Measurements from ENCODE around the gene RNF10. TPM values are rescaled to one million over a fixed set of nuclear protein-coding genes. Genes with fewer than 3 reads are reported as not detected.
A peak's percentile ranks its signal among the peaks of the same experiment; 100 is the strongest.

Gene RNF10
- total RNA-seq, 4 donors from 2014 or later: 152 to 282 (median 247) TPM

DNA sequence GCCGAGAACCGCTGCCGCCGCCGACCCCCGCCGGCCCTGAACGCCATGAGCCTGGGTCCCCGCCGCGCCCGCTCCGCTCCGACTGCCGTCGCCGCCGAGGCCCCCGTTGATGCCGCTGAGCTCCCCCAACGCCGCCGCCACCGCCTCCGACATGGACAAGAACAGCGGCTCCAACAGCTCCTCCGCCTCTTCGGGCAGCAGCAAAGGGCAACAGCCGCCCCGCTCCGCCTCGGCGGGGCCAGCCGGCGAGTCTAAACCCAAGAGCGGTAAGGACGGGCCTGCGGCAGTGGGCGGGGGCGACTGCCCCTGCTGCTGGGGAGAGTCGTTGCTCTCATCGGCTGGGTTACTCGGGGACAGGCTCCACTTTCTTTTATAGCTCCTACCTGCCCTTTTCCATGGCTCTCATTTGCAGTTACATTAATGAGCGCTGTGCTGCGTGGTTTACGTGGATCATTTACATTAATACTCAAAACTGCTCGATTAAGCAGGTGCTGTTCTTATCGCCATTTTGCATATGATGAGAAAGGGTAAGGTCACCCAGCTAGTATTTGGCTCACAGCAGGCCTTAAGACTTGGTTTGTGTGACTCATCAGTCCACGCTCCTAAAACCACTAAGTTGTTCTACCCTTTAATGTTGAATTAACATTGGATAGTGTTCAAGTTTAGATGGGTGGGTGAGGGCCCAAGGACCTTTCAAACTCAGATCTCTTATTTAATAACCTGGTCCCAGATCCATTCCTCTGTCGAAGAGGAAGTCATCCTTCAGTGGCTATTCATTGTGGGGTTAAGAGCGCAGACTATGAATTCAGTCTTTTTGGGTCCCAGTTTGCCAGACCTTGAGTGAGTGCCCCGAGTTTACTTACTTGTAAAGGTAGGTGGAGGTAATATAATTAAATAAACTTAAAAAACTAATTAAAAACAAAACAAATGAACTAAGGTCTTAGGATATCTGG lies 823 bp downstream of the RNF10 start:
- intact Hi-C loops (cut with DNase I; ENCODE audit: low total_unique reads): loop anchor here (5.0 to 10.0 kb wide), 2 partner anchors 47 to 870 kb away; partner anchors contain the start of genes POP5 and RNF34
- Histone ChIP-seq H3K4me1 (peaks cover 44 to 45% of the 10 kb centered on the region in 2 donors), H3K27ac (peak overlapping the region; percentile 92 to 99 (median 97)), H3K9me3 (no peaks in the 10 kb centered on the region), H3K36me3 (no peaks in the 10 kb centered on the region), H3K4me3 (peak overlapping the region; percentile 68 to 89 (median 83)), H3K27me3 (no peaks in the 10 kb centered on the region)
- in situ Hi-C loops (cut with MboI; ENCODE audit: low sequenced_read_pairs in 4 of 4): no loop called here
- peak; percentile 42 to 61 for ATAC-seq
- TF ChIP-seq, protein P1, sequence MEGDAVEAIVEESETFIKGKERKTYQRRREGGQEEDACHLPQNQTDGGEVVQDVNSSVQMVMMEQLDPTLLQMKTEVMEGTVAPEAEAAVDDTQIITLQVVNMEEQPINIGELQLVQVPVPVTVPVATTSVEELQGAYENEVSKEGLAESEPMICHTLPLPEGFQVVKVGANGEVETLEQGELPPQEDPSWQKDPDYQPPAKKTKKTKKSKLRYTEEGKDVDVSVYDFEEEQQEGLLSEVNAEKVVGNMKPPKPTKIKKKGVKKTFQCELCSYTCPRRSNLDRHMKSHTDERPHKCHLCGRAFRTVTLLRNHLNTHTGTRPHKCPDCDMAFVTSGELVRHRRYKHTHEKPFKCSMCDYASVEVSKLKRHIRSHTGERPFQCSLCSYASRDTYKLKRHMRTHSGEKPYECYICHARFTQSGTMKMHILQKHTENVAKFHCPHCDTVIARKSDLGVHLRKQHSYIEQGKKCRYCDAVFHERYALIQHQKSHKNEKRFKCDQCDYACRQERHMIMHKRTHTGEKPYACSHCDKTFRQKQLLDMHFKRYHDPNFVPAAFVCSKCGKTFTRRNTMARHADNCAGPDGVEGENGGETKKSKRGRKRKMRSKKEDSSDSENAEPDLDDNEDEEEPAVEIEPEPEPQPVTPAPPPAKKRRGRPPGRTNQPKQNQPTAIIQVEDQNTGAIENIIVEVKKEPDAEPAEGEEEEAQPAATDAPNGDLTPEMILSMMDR (IDR thresholded peaks at IDR 0.05 in 4 of 5, conservative IDR thresholded peaks at IDR 0.05 in 1 of 5): no peak
- TF ChIP-seq POLR2A (IDR thresholded peaks at IDR 0.05): peak in 1 of 2 donors; percentile 12
- peak in 1 of 2 donors; percentile 41 for DNase-seq

DNA sequence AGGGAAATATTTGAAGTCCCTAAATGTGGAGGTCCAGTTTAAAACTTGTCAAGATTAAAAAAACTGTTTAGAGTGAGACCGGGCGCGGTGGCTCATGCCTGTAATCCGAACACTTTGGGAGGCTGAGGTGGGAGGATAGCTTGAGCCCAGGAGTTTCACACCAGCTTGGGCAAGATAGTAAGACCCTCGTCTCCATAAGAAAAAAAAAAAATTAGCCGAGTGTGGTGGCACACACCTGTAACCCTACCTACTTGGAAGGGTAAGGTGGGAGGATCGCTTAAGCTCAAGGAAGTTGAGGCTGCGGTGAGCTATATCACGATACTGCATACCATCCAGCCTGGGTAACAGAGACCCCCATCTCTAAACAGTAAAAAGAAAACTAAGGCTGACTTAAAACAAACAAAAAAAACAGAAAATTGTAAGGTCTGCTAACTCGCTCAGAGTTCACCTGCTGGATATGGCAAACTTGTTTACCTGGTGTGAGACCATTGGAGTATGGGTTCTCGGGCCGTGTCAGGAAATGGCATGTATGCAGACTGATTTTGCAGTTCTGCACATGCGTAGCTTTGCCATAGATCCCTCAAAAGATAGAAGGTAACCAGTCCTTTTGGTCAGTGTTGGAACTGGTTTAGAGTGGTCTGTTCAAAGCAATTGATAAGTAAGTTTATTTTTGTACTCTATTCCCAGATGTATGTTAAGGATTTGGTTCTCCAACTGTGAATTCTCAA lies 2.1 kb downstream of the RNF10 start:
- TF ChIP-seq, protein P1 (IDR thresholded peaks at IDR 0.05 in 4 of 5, conservative IDR thresholded peaks at IDR 0.05 in 1 of 5): no peak
- no peak for TF ChIP-seq POLR2A (IDR thresholded peaks at IDR 0.05)
- Histone ChIP-seq H3K9me3 (no peaks in the 10 kb centered on the region), H3K4me3 (peak overlapping the region; percentile 68 to 89 (median 83)), H3K27ac (peak overlapping the region; percentile 92 to 99 (median 97)), H3K36me3 (no peaks in the 10 kb centered on the region), H3K27me3 (no peaks in the 10 kb centered on the region), H3K4me1 (peaks cover 56 to 58% of the 10 kb centered on the region in 2 donors)
- intact Hi-C loops (cut with DNase I; ENCODE audit: low total_unique reads): loop anchor here (5.0 to 10.0 kb wide), 2 partner anchors 46 to 869 kb away; partner anchors contain the start of genes POP5 and RNF34
- in situ Hi-C loops (cut with MboI; ENCODE audit: low sequenced_read_pairs in 4 of 4): no loop called here
- no peak for DNase-seq
- no peak for ATAC-seq

DNA sequence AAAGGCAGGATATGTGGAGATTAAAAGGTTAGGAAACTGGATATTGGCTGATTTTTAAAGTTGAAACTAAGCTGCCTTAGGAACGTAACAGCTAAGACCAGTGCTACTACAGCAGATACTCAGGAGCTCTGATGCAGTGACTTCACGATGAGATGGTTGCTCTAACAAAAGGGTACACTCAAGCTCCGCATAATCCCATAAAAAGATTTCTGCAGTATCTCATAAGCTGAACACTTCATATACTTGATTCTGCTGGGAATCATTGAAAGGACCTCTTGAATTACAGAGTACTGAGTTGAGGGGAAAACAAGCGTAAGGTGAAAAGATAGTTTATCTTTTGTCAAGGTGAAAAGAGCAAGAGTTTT lies 3.7 kb downstream of the RNF10 start:
- Histone ChIP-seq H3K4me3 (peak overlapping the region; percentile 68 to 89 (median 83)), H3K4me1 (peaks cover 68 to 70% of the 10 kb centered on the region in 2 donors), H3K36me3 (no peaks in the 10 kb centered on the region), H3K27ac (peak overlapping the region; percentile 92 to 99 (median 97)), H3K27me3 (no peaks in the 10 kb centered on the region), H3K9me3 (no peaks in the 10 kb centered on the region)
- in situ Hi-C loops (cut with MboI; ENCODE audit: low sequenced_read_pairs in 4 of 4) (no loop called here), intact Hi-C loops (cut with DNase I; ENCODE audit: low total_unique reads) (loop anchor here (5.0 to 10.0 kb wide), 2 partner anchors 44 to 867 kb away; partner anchors contain the start of genes POP5 and RNF34)
- no peak for TF ChIP-seq POLR2A (IDR thresholded peaks at IDR 0.05)
- TF ChIP-seq, protein P1 (IDR thresholded peaks at IDR 0.05 in 4 of 5, conservative IDR thresholded peaks at IDR 0.05 in 1 of 5): no peak
- DNase-seq: no peak
- no peak for ATAC-seq

DNA sequence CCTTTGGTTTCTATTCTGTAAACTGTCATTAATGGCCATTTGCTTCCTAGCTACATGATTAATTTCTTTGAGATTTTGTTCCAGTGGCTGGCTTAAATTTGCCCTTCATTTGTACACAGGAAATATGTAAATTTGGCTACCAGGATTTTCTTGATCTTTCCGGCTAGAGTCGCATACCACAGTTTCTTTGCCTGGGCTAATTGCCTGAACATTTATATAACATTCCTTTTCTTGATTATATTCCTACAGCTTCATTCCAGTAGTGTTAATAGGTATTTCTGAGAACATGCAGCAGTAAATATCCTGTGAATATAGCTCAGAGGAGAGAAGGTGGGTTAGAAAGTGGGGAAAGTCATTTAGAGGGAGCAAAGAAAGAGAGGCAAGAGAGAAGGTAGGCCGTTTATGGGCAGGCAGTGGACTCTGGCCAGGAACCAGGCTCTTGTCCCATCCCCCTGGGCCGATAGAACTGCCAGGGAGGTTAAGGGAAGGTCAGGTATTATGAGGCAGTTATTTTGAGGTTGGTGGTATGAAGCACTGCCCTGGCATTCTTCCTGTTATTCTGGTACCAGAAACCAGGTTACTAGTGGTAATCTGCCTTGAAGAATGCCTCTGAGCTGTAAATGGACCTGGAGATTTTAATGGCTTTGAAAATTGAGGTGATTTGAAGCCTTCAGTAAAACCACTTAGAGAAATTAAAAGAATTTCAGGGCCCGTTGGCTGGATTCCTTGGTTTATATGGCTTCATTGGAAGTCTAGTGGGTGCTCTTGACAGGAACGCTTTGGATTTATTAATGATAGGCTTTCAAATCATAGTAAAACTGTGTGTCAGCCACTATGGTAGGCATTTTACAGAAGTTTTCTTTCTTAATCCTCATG lies 4.4 kb downstream of the RNF10 start:
- intact Hi-C loops (cut with DNase I; ENCODE audit: low total_unique reads) (loop anchor here (5.0 to 10.0 kb wide), 2 partner anchors 44 to 866 kb away; partner anchors contain the start of genes POP5 and RNF34), in situ Hi-C loops (cut with MboI; ENCODE audit: low sequenced_read_pairs in 4 of 4) (no loop called here)
- Histone ChIP-seq H3K9me3 (no peaks in the 10 kb centered on the region), H3K4me1 (peaks cover 75 to 77% of the 10 kb centered on the region in 2 donors), H3K27me3 (no peaks in the 10 kb centered on the region), H3K27ac (peak overlapping the region; percentile 92 to 99 (median 97)), H3K4me3 (peak overlapping the region; percentile 68 to 89 (median 83)), H3K36me3 (no peaks in the 10 kb centered on the region)
- ATAC-seq (peak; percentile 73 to 75), DNase-seq (peak; percentile 79 to 93)
- no peak for TF ChIP-seq POLR2A (IDR thresholded peaks at IDR 0.05)
- TF ChIP-seq, protein P1 (IDR thresholded peaks at IDR 0.05 in 4 of 5, conservative IDR thresholded peaks at IDR 0.05 in 1 of 5): no peak

Data from gastrocnemius medialis (tissue), 4 donors.